IMR-90 (cell line): Measurements from ENCODE around the gene MALSU1. TPM values are rescaled to one million over a fixed set of nuclear protein-coding genes. Genes with fewer than 3 reads are reported as not detected.

ENCODE experiments used
- ATAC-seq: fragments of 200-7000 bp; cut with Tn5 transposase; 2 replicates; pipeline ENCODE4 v1.9.1; 2020; ENCODE audit warnings: low read depth, mild to moderate bottlenecking, moderate library complexity
- BruUV-seq: library from RNA; stranded (reverse); fragments of 400-500 nt; replicated peaks from 2 replicates; lab custom pipeline; 2021; lab: Mats Ljungman, UMichigan
- CTCF ChIA-PET: fragments of 300-600 bp; formaldehyde crosslinking; extraction: SDS; loops from one replicate; lab custom pipeline; 2021; ENCODE audit warnings: antibody characterized with exemption; lab: Yijun Ruan, JAX
- POLR2A ChIA-PET: fragments of 300-600 bp; sonication (Branson Sonifier 250); formaldehyde crosslinking; loops from one replicate; lab custom pipeline; 2022; ENCODE audit warnings: antibody characterized with exemption; ENCODE audit not compliant: unreplicated experiment; lab: Charles Lee
- DNase-seq: peaks from one replicate; pipeline ENCODE4 v3.0.0; 2013
- H2AFZ ChIP-seq: replicated peaks from 2 replicates; pipeline ENCODE3; 2013; ENCODE audit warnings: low read length, mild to moderate bottlenecking; ENCODE audit not compliant: poor library complexity
- H2AK5ac ChIP-seq: 2 replicates; pipeline ENCODE4 v1.6.1; 2013; ENCODE audit warnings: low read depth, low read length, inconsistent platforms
- H2AK9ac ChIP-seq: replicated peaks from 2 replicates; pipeline ENCODE3; 2013; ENCODE audit warnings: mild to moderate bottlenecking, low read depth, low read length, moderate library complexity; ENCODE audit not compliant: poor library complexity
- H2BK120ac ChIP-seq: 2 replicates; pipeline ENCODE4 v1.6.1; 2013; ENCODE audit warnings: low read depth, low read length, inconsistent platforms
- H2BK15ac ChIP-seq: 3 replicates; pipeline ENCODE4 v1.6.1; 2013; ENCODE audit warnings: low read depth, low read length, inconsistent platforms
- H2BK20ac ChIP-seq: 2 replicates; pipeline ENCODE4 v1.6.1; 2013; ENCODE audit warnings: low read depth, mild to moderate bottlenecking, inconsistent platforms, low read length, moderate library complexity
- H2BK5ac ChIP-seq: 2 replicates; pipeline ENCODE4 v1.6.1; 2013; ENCODE audit warnings: mild to moderate bottlenecking, low read depth, low read length, inconsistent platforms; ENCODE audit not compliant: poor library complexity, severe bottlenecking
- H3K14ac ChIP-seq: replicated peaks from 2 replicates; pipeline ENCODE4 v1.6.1; 2013; ENCODE audit warnings: low read depth, low read length, inconsistent platforms
- H3K18ac ChIP-seq: 2 replicates; pipeline ENCODE4 v1.6.1; 2013; ENCODE audit warnings: low read depth, low read length, control low read depth
- H3K23ac ChIP-seq: 2 replicates; pipeline ENCODE4 v1.6.1; 2013; ENCODE audit warnings: low read depth, low read length, inconsistent platforms
- H3K27ac ChIP-seq: 2 replicates; pipeline ENCODE4 v1.5.1; 2013; ENCODE audit warnings: mild to moderate bottlenecking, control low read depth, low read length; ENCODE audit not compliant: insufficient read depth
- H3K27me3 ChIP-seq: 2 replicates; pipeline ENCODE4 v1.6.1; 2013; ENCODE audit warnings: low read length; ENCODE audit not compliant: control insufficient read depth, insufficient read depth
- H3K36me3 ChIP-seq: 2 replicates; pipeline ENCODE4 v1.6.1; 2013; ENCODE audit warnings: low read length, mixed read lengths; ENCODE audit not compliant: control insufficient read depth, insufficient read depth
- H3K4ac ChIP-seq: 2 replicates; pipeline ENCODE4 v1.6.1; 2013; ENCODE audit warnings: low read depth, low read length, inconsistent platforms
- H3K4me1 ChIP-seq: 2 replicates; pipeline ENCODE4 v1.6.1; 2013; ENCODE audit warnings: low read length, mixed read lengths; ENCODE audit not compliant: control insufficient read depth, insufficient read depth
- H3K4me2 ChIP-seq: 2 replicates; pipeline ENCODE4 v1.6.1; 2013; ENCODE audit warnings: low read depth, mild to moderate bottlenecking, control low read depth, low read length, moderate library complexity
- H3K4me3 ChIP-seq: 2 replicates; pipeline ENCODE4 v1.5.1; 2013; ENCODE audit warnings: low read depth, mild to moderate bottlenecking, control low read depth, low read length, moderate library complexity; ENCODE audit not compliant: insufficient read depth
- H3K56ac ChIP-seq: 2 replicates; pipeline ENCODE4 v1.6.1; 2013; ENCODE audit warnings: low read length, inconsistent platforms; ENCODE audit not compliant: insufficient read depth; ENCODE audit errors: extremely low read depth
- H3K79me1 ChIP-seq, 2 experiments: 2 replicates each; pipeline ENCODE4 v1.6.1; 2013; ENCODE audit warnings: low read length in 2 of 2, inconsistent platforms in 1 of 2, low read depth in 1 of 2
- H3K9ac ChIP-seq: 2 replicates; pipeline ENCODE4 v1.6.1; 2013; ENCODE audit warnings: low read depth, low read length, control low read depth
- H3K9me1 ChIP-seq: 2 replicates; pipeline ENCODE4 v1.6.1; 2013; ENCODE audit warnings: low read length, inconsistent platforms; ENCODE audit not compliant: insufficient read depth
- H3K9me3 ChIP-seq: 2 replicates; pipeline ENCODE4 v1.6.1; 2013; ENCODE audit warnings: low read length; ENCODE audit not compliant: control insufficient read depth, insufficient read depth
- H4K20me1 ChIP-seq: 2 replicates; pipeline ENCODE4 v1.6.1; 2013; ENCODE audit warnings: low read length, inconsistent platforms; ENCODE audit not compliant: insufficient read depth
- H4K5ac ChIP-seq: 2 replicates; pipeline ENCODE4 v1.6.1; 2013; ENCODE audit warnings: mild to moderate bottlenecking, low read depth, low read length, control low read depth
- H4K8ac ChIP-seq, 2 experiments: 2 replicates each; pipeline ENCODE4 v1.6.1; 2013; ENCODE audit warnings: low read depth in 2 of 2, low read length in 2 of 2, control low read depth in 1 of 2, inconsistent platforms in 1 of 2
- H4K91ac ChIP-seq: 2 replicates; pipeline ENCODE4 v1.6.1; 2013; ENCODE audit warnings: low read depth, low read length, inconsistent platforms; ENCODE audit not compliant: insufficient read depth
- BHLHE40 ChIP-seq: fragments of 150-350 bp; IDR thresholded peaks from 2 replicates; pipeline ENCODE4 v1.6.1; 2016; ENCODE audit warnings: mild to moderate bottlenecking, low read depth, low read length
- CEBPB ChIP-seq: IDR thresholded peaks from 2 replicates; pipeline ENCODE4 v1.6.1; 2012; ENCODE audit warnings: low read depth, low read length, improper control_type of control experiment
- CHD1 ChIP-seq: IDR thresholded peaks from 2 replicates; pipeline ENCODE4 v1.6.1; 2012; ENCODE audit warnings: low read depth, low read length, improper control_type of control experiment
- FOS ChIP-seq: fragments of 150-350 bp; IDR thresholded peaks from 2 replicates; pipeline ENCODE4 v1.6.1; 2016; ENCODE audit warnings: low read depth, low read length
- MAFK ChIP-seq: IDR thresholded peaks from 2 replicates; pipeline ENCODE4 v1.6.1; 2012; ENCODE audit warnings: low read depth, low read length, improper control_type of control experiment
- MAZ ChIP-seq: IDR thresholded peaks from 2 replicates; pipeline ENCODE4 v1.6.1; 2012; ENCODE audit warnings: low read depth, mild to moderate bottlenecking, low read length, improper control_type of control experiment, moderate library complexity, borderline replicate concordance
- MXI1 ChIP-seq: IDR thresholded peaks from 2 replicates; pipeline ENCODE4 v1.6.1; 2012; ENCODE audit warnings: low read depth, mild to moderate bottlenecking, low read length, moderate library complexity, borderline replicate concordance
- NFE2L2 ChIP-seq: fragments of 150-350 bp; IDR thresholded peaks from 2 replicates; pipeline ENCODE4 v1.6.1; 2016; ENCODE audit warnings: low read depth, mild to moderate bottlenecking, low read length
- POLR2A ChIP-seq: IDR thresholded peaks from 2 replicates; pipeline ENCODE4 v1.6.1; 2012; ENCODE audit warnings: mild to moderate bottlenecking, low read depth, low read length
- RAD21 ChIP-seq: IDR thresholded peaks from 2 replicates; pipeline ENCODE4 v1.6.1; 2012; ENCODE audit warnings: low read length, improper control_type of control experiment
- RCOR1 ChIP-seq: IDR thresholded peaks from 2 replicates; pipeline ENCODE4 v1.6.1; 2012; ENCODE audit warnings: mild to moderate bottlenecking, low read length, improper control_type of control experiment; ENCODE audit not compliant: insufficient replicate concordance
- RFX5 ChIP-seq: IDR thresholded peaks from 2 replicates; pipeline ENCODE4 v1.8.0; 2012; ENCODE audit warnings: low read depth, mild to moderate bottlenecking, low read length, moderate library complexity
- USF2 ChIP-seq: fragments of 150-350 bp; IDR thresholded peaks from 2 replicates; pipeline ENCODE4 v1.6.1; 2017; ENCODE audit warnings: mild to moderate bottlenecking, antibody characterized with exemption, low read length, low read depth
- WGBS, 2 experiments: methylation state at CpG; one replicate each; pipeline versions ENCODE4 v1.1.5 to v1.1.7; 2013; ENCODE audit warnings: missing lambda C conversion rate in 2 of 2; ENCODE audit not compliant: insufficient read length in 1 of 2; ENCODE audit errors: extremely low coverage in 2 of 2; 5-methylcytosine and 5-hydroxymethylcytosine counted together
- dilution Hi-C: fragments of 300-500 bp; cut with HindIII; formaldehyde crosslinking; loops from one replicate; pipeline ENCODE4 v1.14.3; 2018; ENCODE audit warnings: low sequenced_read_pairs; ENCODE audit not compliant: unreplicated experiment
- in situ Hi-C: fragments of 300-500 bp; cut with MboI; formaldehyde crosslinking; loops from 3 replicates; pipeline ENCODE4 v1.14.3; 2019; ENCODE audit warnings: low sequenced_read_pairs, inconsistent platforms, mixed read lengths
- intact Hi-C: fragments of 100-400 bp; cut with micrococcal nuclease; formaldehyde crosslinking; loops from 2 replicates; pipeline ENCODE4 v1.10.0; 2022
- polyA plus RNA-seq, 3 experiments: library from polyadenylated mRNA; depleted of rRNA; stranded (reverse); fragments of >200 nt; gene quantifications; 2 replicates each; pipeline ENCODE4 v1.2.3, GENCODE V29; 2012; ENCODE audit warnings: low replicate concordance in 1 of 3
- total RNA-seq: library from RNA; depleted of rRNA; stranded (reverse); fragments of >200 nt; gene quantifications from 2 replicates; pipeline ENCODE4 v1.2.3, GENCODE V29; 2012
- TF ChIP-seq, protein P1 (sequence below): conservative IDR thresholded peaks from 2 replicates; pipeline ENCODE4 v1.5.1; 2012; ENCODE audit warnings: mild to moderate bottlenecking, low read depth, low read length, improper control_type of control experiment

The MALSU1 gene
- total and polyA plus RNA-seq, 2 of the 4 experiments (the other 2 are of a cell fraction): 30.5 to 36.0 TPM

GRCh38 chr7:23275912-23276311 lies 23.2 kb upstream of the MALSU1 start:
- ATAC-seq (no peak), DNase-seq (no peak)
- H3K9me3 ChIP-seq: no peaks in the 10 kb centered on the region
- in situ Hi-C loops: loop anchor here (10.0 kb wide), 1 partner anchor 429 kb away; no protein-coding TSS in a partner anchor
- H2BK5ac ChIP-seq: no peak overlapping the region
- no peak overlapping the region for H2AK5ac ChIP-seq
- H2AFZ ChIP-seq: no peak overlapping the region
- no peak overlapping the region for H3K23ac ChIP-seq
- no peak overlapping the region for H2BK20ac ChIP-seq
- no peak overlapping the region for H3K4ac ChIP-seq
- H3K14ac ChIP-seq: no peak overlapping the region
- no peak overlapping the region for H3K4me2 ChIP-seq
- H3K79me1 ChIP-seq: no peaks in the 10 kb centered on the region
- 80% methylated on average over 1 of the region's 5 CpGs; no CpG with 5 or more reads in 1 of the 2 experiments for WGBS, 2 experiments
- CTCF ChIA-PET: interaction anchor here (0.6 kb wide), 1 partner anchor 115 kb away, joined by 3 read pairs; no protein-coding TSS in a partner anchor
- BruUV-seq: no TSS peak
- H3K4me1 ChIP-seq: peaks cover 2% of the 10 kb centered on the region; the same call in 1 of the 2 replicates
- H4K8ac ChIP-seq: no peak overlapping the region
- no peak overlapping the region for H4K91ac ChIP-seq
- H3K27me3 ChIP-seq: peaks cover 8% of the 10 kb centered on the region
- no peak overlapping the region for H3K9ac ChIP-seq
- H3K36me3 ChIP-seq: no peaks in the 10 kb centered on the region
- no peak overlapping the region for H2BK120ac ChIP-seq
- POLR2A ChIA-PET: no interaction called here
- H3K9me1 ChIP-seq: peaks cover 2% of the 10 kb centered on the region; the same call in 1 of the 2 replicates
- no peak overlapping the region for H3K56ac ChIP-seq
- no peaks in the 10 kb centered on the region for H4K20me1 ChIP-seq
- no peak overlapping the region for H3K18ac ChIP-seq
- intact Hi-C loops: loop anchor here (5.0 kb wide), 1 partner anchor 196 kb away; the partner anchor contains the start of gene IGF2BP3
- TF ChIP-seq POLR2A (no peak), CEBPB (no peak), USF2 (no peak), MAZ (no peak), CHD1 (no peak), NFE2L2 (no peak), RCOR1 (no peak), MXI1 (no peak), BHLHE40 (no peak), FOS (no peak), MAFK (no peak), RFX5 (no peak), RAD21 (no peak)
- TF ChIP-seq, protein P1, sequence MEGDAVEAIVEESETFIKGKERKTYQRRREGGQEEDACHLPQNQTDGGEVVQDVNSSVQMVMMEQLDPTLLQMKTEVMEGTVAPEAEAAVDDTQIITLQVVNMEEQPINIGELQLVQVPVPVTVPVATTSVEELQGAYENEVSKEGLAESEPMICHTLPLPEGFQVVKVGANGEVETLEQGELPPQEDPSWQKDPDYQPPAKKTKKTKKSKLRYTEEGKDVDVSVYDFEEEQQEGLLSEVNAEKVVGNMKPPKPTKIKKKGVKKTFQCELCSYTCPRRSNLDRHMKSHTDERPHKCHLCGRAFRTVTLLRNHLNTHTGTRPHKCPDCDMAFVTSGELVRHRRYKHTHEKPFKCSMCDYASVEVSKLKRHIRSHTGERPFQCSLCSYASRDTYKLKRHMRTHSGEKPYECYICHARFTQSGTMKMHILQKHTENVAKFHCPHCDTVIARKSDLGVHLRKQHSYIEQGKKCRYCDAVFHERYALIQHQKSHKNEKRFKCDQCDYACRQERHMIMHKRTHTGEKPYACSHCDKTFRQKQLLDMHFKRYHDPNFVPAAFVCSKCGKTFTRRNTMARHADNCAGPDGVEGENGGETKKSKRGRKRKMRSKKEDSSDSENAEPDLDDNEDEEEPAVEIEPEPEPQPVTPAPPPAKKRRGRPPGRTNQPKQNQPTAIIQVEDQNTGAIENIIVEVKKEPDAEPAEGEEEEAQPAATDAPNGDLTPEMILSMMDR: no peak
- no peak overlapping the region for H2BK15ac ChIP-seq
- dilution Hi-C loops: no loop called here
- no peak overlapping the region for H4K5ac ChIP-seq
- no peak overlapping the region for H3K4me3 ChIP-seq
- H3K27ac ChIP-seq: no peak overlapping the region
- no peak overlapping the region for H2AK9ac ChIP-seq
